ENCODE measurements around the gene GPRIN3.
A peak's percentile ranks its signal among the peaks of the same experiment; 100 is the strongest.

The GPRIN3 gene

DNA sequence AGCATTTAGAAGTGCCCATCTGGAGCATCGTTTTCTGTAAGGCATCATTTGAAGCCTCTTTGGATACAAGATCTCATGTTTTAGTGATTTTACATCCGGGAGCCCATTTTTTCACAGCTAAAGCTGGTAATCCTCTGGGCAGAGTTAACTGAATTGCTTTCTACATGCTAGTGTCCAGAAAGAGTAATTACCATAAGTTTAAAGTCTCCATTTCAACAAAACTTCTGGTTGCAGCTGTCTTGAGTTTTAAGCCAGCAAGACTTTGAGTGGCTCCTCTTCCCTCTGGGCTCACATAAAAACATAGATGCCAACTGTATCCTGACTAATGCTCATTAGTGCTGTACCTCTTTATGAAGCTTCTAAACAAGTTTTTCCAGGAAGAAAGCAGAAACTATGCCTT is 65.4 kb downstream of the GPRIN3 start:
- no peak for DNase-seq (ENCODE audit: low spot score)
- in situ Hi-C loops (cut with MboI; ENCODE audit: low pct_unique_long_range_greater_than_20kb, low sequenced_read_pairs, unreplicated experiment) = no loop called here
- TF ChIP-seq, protein P1, sequence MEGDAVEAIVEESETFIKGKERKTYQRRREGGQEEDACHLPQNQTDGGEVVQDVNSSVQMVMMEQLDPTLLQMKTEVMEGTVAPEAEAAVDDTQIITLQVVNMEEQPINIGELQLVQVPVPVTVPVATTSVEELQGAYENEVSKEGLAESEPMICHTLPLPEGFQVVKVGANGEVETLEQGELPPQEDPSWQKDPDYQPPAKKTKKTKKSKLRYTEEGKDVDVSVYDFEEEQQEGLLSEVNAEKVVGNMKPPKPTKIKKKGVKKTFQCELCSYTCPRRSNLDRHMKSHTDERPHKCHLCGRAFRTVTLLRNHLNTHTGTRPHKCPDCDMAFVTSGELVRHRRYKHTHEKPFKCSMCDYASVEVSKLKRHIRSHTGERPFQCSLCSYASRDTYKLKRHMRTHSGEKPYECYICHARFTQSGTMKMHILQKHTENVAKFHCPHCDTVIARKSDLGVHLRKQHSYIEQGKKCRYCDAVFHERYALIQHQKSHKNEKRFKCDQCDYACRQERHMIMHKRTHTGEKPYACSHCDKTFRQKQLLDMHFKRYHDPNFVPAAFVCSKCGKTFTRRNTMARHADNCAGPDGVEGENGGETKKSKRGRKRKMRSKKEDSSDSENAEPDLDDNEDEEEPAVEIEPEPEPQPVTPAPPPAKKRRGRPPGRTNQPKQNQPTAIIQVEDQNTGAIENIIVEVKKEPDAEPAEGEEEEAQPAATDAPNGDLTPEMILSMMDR (IDR thresholded peaks at IDR 0.05; ENCODE audit: extremely low read depth, insufficient read depth, missing control alignments) = no peak

DNA sequence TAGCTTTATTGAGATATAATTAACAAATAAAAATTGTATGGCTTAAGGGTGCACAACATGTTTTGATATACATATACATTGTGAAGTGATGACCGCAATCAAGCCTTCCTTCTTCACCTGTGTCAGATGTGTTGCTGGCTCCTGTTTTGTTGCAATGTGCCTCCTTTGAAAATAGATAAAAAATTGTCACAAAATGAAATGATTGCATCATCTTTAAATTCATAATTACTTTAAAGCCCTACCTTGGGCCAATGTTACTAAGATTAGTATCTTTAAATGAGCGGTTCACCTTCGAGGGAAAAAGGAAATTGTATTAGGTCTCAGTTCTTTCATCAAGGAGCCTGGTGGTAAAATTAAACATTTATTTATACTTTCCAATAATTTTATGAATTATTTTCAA is 77.3 kb downstream of the GPRIN3 start:
- TF ChIP-seq, protein P1 (IDR thresholded peaks at IDR 0.05; ENCODE audit: extremely low read depth, insufficient read depth, missing control alignments) = no peak
- in situ Hi-C loops (cut with MboI; ENCODE audit: low pct_unique_long_range_greater_than_20kb, low sequenced_read_pairs, unreplicated experiment) = no loop called here
- no peak for DNase-seq (ENCODE audit: low spot score)

DNA sequence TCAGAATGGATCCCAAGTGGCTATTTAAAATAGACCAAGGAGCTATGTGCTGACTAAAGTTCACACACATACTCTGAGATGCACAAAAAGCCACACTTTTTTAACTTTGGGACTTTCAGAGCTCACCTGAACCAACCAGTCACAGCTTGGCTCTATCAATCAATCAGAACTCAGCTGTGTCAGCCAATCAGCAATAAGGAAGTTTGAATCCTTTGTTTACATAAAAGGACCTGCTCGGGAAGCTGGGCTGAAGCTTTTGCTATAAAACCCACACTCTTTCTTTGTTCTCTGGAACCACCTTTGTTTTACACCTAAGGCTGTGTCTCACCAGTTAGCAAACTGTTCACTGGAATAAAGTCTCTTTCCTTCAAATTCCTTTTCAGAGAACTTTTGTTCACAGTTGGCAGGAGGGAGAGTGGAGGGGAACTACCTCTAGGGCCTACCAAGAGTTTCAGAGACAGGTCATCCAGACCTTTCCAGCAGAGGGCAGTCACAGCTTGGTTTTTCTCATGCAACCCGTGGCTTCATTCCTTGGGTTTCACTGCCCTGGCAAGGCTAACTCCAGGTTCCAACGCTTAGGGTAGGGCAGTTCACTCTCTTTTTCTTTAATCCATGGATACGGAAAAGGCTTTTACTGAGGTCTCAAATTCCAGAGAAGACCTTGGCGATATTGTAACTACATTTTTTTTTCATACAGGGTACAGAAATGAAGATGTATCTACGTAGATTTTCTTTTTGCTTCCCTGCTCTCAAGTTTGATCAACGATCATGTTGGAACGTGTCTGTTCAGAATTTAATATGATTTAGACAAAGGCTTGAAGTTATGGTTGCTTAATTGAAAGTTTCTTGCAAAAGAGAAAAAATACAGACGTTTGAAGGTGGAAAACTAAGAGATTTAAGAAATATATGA is 80.7 kb downstream of the GPRIN3 start:
- DNase-seq (ENCODE audit: low spot score) = peak; percentile 46
- TF ChIP-seq, protein P1 (IDR thresholded peaks at IDR 0.05; ENCODE audit: extremely low read depth, insufficient read depth, missing control alignments) = peak; percentile 81
- in situ Hi-C loops (cut with MboI; ENCODE audit: low pct_unique_long_range_greater_than_20kb, low sequenced_read_pairs, unreplicated experiment) = no loop called here

DNA sequence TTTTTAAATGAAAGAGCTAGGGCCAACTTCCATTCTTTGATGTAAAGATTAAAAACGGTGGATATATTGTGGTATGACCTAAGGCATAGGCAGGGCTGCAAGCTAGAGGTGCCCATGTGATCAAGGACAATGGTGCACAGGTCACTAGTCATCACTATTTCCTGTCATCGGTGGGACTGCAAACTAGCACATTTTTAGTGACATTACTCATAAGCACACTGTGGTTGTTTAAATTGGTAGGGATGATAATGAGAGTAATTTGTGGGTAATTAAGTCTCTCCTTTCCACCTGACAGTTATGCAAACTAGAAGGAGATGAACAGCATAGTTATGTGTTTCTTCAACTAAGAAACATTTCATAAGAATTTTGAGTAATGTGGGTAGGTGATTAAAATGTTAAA is 85.4 kb downstream of the GPRIN3 start:
- TF ChIP-seq, protein P1 (IDR thresholded peaks at IDR 0.05; ENCODE audit: extremely low read depth, insufficient read depth, missing control alignments) = no peak
- in situ Hi-C loops (cut with MboI; ENCODE audit: low pct_unique_long_range_greater_than_20kb, low sequenced_read_pairs, unreplicated experiment) = no loop called here
- DNase-seq (ENCODE audit: low spot score) = no peak

DNA sequence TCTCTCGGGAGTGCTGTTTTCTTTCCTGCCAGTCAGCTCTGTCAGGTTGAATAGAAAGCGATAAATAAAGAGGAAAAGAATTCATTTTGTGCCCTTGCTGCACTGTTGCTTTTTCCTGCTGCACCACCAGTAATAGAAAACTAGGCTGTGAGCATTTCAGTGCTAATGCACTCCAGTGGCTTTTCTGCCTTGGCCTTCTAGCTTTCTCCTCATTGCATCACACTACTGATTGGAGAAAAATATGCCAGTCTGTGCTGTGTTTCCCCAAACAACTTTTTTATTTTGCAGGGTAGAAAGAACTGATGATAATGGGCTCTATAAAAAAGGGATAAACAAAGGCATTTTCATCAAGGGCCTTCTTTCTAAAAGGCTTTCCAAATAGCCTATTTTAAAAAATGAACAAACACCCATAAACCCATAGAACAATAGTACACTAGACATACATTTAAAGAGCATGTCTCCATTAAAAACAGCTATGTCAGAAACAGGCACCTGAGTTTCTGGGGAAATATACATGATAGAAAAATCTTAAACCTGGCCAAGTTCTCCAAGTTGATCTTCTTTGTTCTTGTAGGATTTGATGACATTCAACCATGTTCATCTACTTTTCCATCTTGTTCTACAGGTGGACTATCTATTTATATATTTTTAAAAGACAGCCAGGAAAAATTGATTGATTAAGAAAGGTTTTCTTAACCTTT is 86.3 kb downstream of the GPRIN3 start:
- TF ChIP-seq, protein P1 (IDR thresholded peaks at IDR 0.05; ENCODE audit: extremely low read depth, insufficient read depth, missing control alignments) = no peak
- no peak for DNase-seq (ENCODE audit: low spot score)
- in situ Hi-C loops (cut with MboI; ENCODE audit: low pct_unique_long_range_greater_than_20kb, low sequenced_read_pairs, unreplicated experiment) = no loop called here

DNA sequence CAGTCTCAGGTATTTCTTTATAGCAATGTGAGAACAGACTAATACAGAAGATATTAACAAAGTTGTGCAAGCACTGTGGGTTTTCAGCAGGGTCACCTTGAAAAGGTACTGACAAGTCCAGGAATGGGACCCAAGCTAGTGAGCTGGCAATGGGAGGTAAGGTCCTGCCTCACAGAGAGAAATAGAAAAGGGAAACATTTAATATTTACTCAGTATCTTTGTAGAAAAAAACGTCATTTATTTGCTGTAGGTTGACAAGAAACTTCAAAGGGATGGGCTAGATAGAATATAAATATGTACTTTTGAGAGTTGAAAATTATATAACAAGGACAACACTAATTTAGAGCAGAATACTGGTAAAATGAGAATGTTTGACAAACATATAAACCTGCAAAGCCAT is 89.0 kb downstream of the GPRIN3 start:
- no peak for DNase-seq (ENCODE audit: low spot score)
- in situ Hi-C loops (cut with MboI; ENCODE audit: low pct_unique_long_range_greater_than_20kb, low sequenced_read_pairs, unreplicated experiment) = no loop called here
- TF ChIP-seq, protein P1 (IDR thresholded peaks at IDR 0.05; ENCODE audit: extremely low read depth, insufficient read depth, missing control alignments) = no peak
